ENCODE data around the gene CCDC3.

DNA sequence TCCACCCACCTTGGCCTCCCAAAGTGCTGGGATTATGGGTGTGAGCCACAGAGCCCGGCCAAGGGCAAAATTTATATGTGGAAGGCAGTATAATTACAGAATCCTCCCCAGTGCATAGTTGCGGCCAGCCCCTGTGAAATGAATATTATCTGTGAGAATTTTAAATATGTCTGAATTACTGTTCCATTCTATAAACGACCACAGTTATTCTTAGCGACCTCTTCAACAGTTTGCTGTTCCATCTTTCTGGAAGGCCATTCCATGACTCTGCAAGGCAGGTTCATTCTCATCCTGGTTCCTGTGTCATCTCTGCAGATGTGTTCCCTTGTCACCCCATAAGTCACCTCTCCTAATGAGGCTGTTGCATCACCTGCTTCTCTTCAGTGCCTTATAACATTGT, 90.7 kb downstream of the CCDC3 start:
- TF ChIP-seq, protein P1, sequence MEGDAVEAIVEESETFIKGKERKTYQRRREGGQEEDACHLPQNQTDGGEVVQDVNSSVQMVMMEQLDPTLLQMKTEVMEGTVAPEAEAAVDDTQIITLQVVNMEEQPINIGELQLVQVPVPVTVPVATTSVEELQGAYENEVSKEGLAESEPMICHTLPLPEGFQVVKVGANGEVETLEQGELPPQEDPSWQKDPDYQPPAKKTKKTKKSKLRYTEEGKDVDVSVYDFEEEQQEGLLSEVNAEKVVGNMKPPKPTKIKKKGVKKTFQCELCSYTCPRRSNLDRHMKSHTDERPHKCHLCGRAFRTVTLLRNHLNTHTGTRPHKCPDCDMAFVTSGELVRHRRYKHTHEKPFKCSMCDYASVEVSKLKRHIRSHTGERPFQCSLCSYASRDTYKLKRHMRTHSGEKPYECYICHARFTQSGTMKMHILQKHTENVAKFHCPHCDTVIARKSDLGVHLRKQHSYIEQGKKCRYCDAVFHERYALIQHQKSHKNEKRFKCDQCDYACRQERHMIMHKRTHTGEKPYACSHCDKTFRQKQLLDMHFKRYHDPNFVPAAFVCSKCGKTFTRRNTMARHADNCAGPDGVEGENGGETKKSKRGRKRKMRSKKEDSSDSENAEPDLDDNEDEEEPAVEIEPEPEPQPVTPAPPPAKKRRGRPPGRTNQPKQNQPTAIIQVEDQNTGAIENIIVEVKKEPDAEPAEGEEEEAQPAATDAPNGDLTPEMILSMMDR (IDR thresholded peaks at IDR 0.05; ENCODE audit: low read depth, low read length, missing input control) = no peak
- TF ChIP-seq, protein P2, sequence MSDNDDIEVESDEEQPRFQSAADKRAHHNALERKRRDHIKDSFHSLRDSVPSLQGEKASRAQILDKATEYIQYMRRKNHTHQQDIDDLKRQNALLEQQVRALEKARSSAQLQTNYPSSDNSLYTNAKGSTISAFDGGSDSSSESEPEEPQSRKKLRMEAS (IDR thresholded peaks at IDR 0.05) = no peak
- TF ChIP-seq YY1 (IDR thresholded peaks at IDR 0.05) (no peak), RXRA (IDR thresholded peaks at IDR 0.05) (no peak)
- TF ChIP-seq, protein P3, sequence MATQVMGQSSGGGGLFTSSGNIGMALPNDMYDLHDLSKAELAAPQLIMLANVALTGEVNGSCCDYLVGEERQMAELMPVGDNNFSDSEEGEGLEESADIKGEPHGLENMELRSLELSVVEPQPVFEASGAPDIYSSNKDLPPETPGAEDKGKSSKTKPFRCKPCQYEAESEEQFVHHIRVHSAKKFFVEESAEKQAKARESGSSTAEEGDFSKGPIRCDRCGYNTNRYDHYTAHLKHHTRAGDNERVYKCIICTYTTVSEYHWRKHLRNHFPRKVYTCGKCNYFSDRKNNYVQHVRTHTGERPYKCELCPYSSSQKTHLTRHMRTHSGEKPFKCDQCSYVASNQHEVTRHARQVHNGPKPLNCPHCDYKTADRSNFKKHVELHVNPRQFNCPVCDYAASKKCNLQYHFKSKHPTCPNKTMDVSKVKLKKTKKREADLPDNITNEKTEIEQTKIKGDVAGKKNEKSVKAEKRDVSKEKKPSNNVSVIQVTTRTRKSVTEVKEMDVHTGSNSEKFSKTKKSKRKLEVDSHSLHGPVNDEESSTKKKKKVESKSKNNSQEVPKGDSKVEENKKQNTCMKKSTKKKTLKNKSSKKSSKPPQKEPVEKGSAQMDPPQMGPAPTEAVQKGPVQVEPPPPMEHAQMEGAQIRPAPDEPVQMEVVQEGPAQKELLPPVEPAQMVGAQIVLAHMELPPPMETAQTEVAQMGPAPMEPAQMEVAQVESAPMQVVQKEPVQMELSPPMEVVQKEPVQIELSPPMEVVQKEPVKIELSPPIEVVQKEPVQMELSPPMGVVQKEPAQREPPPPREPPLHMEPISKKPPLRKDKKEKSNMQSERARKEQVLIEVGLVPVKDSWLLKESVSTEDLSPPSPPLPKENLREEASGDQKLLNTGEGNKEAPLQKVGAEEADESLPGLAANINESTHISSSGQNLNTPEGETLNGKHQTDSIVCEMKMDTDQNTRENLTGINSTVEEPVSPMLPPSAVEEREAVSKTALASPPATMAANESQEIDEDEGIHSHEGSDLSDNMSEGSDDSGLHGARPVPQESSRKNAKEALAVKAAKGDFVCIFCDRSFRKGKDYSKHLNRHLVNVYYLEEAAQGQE (IDR thresholded peaks at IDR 0.05) = no peak

Data from liver (tissue), 3 donors.